Thoracic aorta (tissue), 2 donors: ENCODE results near the gene VIM. TPM values are rescaled to one million over a fixed set of nuclear protein-coding genes. Genes with fewer than 3 reads are reported as not detected.

Experiments used
- ATAC-seq: fragments of 150-250 bp; one replicate; pipeline ENCODE4 v1.8.0; 2017; ENCODE audit warnings: low read depth; ENCODE audit not compliant: insufficient number of reproducible peaks, low FRiP score
- DNase-seq: peaks from one replicate; pipeline ENCODE4 v3.0.0-alpha.2; 2020; ENCODE audit warnings: low spot score
- H3K27ac ChIP-seq, 2 donors: fragments of 200-600 bp; sonication (generic); 1 replicate in 1 of 2; 2 replicates in 1 of 2; pipeline ENCODE4 v1.5.1; 2016; ENCODE audit warnings: mild to moderate bottlenecking in 2 of 2, moderate library complexity in 2 of 2
- H3K27me3 ChIP-seq: fragments of 200-600 bp; sonication (generic); replicated peaks from 2 replicates; pipeline ENCODE4 v1.6.0; 2016; ENCODE audit warnings: mild to moderate bottlenecking; ENCODE audit not compliant: insufficient read depth
- H3K36me3 ChIP-seq: fragments of 200-600 bp; sonication (generic); one replicate; pipeline ENCODE4 v1.5.1; 2016
- H3K4me1 ChIP-seq, 2 donors: fragments of 200-600 bp; sonication (generic); 1 replicate in 1 of 2; 2 replicates in 1 of 2; pipeline versions ENCODE4 v1.5.1 to v1.6.0; 2016; ENCODE audit warnings: low read depth in 2 of 2, mild to moderate bottlenecking in 1 of 2; ENCODE audit not compliant: control insufficient read depth in 1 of 2
- H3K4me3 ChIP-seq: fragments of 200-600 bp; sonication (generic); 2 replicates; pipeline ENCODE4 v1.5.1; 2016; ENCODE audit warnings: mild to moderate bottlenecking
- H3K9me3 ChIP-seq: fragments of 200-600 bp; sonication (generic); 2 replicates; pipeline ENCODE4 v1.5.1; 2016
- total RNA-seq, 2 donors: library from RNA; depleted of rRNA; stranded (reverse); fragments of >200 nt; gene quantifications; one replicate each; pipeline versions ENCODE4 v1.1.0 to v1.2.3, GENCODE V29; 2016
- TF ChIP-seq, protein P1 (sequence below): fragments of 200-600 bp; sonication (generic); IDR thresholded peaks from one replicate; pipeline ENCODE4 v1.5.1; 2019; ENCODE audit warnings: antibody characterized with exemption

VIM gene
- total RNA-seq, 2 donors from 2014 or later = 5,884 to 8,033 TPM

- Histone ChIP-seq H3K27ac (no peak overlapping the region), H3K4me3 (no peak overlapping the region), H3K9me3 (no peaks in the 10 kb centered on the region), H3K27me3 (no peaks in the 10 kb centered on the region), H3K36me3 (no peaks in the 10 kb centered on the region), H3K4me1 (peaks cover 0 to 4% of the 10 kb centered on the region in 2 donors)
- TF ChIP-seq, protein P1, sequence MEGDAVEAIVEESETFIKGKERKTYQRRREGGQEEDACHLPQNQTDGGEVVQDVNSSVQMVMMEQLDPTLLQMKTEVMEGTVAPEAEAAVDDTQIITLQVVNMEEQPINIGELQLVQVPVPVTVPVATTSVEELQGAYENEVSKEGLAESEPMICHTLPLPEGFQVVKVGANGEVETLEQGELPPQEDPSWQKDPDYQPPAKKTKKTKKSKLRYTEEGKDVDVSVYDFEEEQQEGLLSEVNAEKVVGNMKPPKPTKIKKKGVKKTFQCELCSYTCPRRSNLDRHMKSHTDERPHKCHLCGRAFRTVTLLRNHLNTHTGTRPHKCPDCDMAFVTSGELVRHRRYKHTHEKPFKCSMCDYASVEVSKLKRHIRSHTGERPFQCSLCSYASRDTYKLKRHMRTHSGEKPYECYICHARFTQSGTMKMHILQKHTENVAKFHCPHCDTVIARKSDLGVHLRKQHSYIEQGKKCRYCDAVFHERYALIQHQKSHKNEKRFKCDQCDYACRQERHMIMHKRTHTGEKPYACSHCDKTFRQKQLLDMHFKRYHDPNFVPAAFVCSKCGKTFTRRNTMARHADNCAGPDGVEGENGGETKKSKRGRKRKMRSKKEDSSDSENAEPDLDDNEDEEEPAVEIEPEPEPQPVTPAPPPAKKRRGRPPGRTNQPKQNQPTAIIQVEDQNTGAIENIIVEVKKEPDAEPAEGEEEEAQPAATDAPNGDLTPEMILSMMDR = no peak
- ATAC-seq (no peak), DNase-seq (no peak)
Observed at GRCh38 chr10:17256051-17256450, 28.0 kb downstream of the VIM start.

GRCh38 chr10:17256627-17257026, 28.6 kb downstream of the VIM start:
- no peak for ATAC-seq

GRCh38 chr10:17257466-17258321, 29.7 kb downstream of the VIM start:
- TF ChIP-seq, protein P1 = peak; percentile 88
- H3K4me3 ChIP-seq = peak overlapping the region; percentile 52
- no peaks in the 10 kb centered on the region for H3K36me3 ChIP-seq
- peaks cover 0 to 4% of the 10 kb centered on the region in 2 donors for H3K4me1 ChIP-seq
- DNase-seq = no peak
- ATAC-seq = peak; percentile 74
- H3K9me3 ChIP-seq = peaks cover 13% of the 10 kb centered on the region
- no peaks in the 10 kb centered on the region for H3K27me3 ChIP-seq
- no peak overlapping the region for H3K27ac ChIP-seq

More at GRCh38 chr10:17256627-17257026, 28.6 kb downstream of the VIM start:
- peaks cover 3% of the 10 kb centered on the region for H3K9me3 ChIP-seq
- H3K4me1 ChIP-seq = peaks cover 0 to 4% of the 10 kb centered on the region in 2 donors
- H3K4me3 ChIP-seq = no peak overlapping the region
- H3K27me3 ChIP-seq = no peaks in the 10 kb centered on the region
- H3K27ac ChIP-seq = no peak overlapping the region
- DNase-seq = no peak
- H3K36me3 ChIP-seq = no peaks in the 10 kb centered on the region
- TF ChIP-seq, protein P1 = no peak

GRCh38 chr10:17262502-17262901, 34.5 kb downstream of the VIM start:
- no peak overlapping the region for H3K4me3 ChIP-seq
- TF ChIP-seq, protein P1 = no peak
- peaks cover 25% of the 10 kb centered on the region for H3K9me3 ChIP-seq
- H3K4me1 ChIP-seq = peaks cover 0 to under 1% of the 10 kb centered on the region in 2 donors
- no peak for DNase-seq
- no peak for ATAC-seq
- H3K27ac ChIP-seq = no peak overlapping the region
- H3K36me3 ChIP-seq = no peaks in the 10 kb centered on the region
- no peaks in the 10 kb centered on the region for H3K27me3 ChIP-seq

DNA sequence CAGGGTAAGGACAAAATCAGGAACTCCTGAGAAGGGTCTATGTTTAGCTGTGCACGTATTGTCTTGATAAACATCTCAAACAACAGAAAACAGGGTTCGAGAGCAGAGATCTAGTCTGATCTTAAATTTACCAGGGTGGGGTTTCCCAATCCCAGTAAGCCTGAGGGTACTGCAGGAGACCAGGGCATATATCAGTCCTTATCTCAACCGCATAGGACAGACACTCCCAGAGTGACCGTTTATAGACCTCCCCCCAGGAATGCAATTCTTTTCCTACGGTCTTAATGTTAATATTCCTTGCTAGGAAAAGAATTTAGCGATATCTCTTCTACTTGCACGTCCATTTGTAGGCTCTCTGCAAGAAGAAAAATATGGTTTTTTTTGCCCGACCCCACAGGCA, 35.5 kb downstream of the VIM start:
- Histone ChIP-seq H3K27ac (no peak overlapping the region), H3K27me3 (no peaks in the 10 kb centered on the region), H3K9me3 (peaks cover 25% of the 10 kb centered on the region), H3K4me1 (no peaks in the 10 kb centered on the region), H3K4me3 (no peak overlapping the region), H3K36me3 (no peaks in the 10 kb centered on the region)
- TF ChIP-seq, protein P1 = no peak
- no peak for ATAC-seq
- DNase-seq = no peak
